Neural cell (in vitro differentiated cells): ENCODE data around the gene OR51G1. TPM values are rescaled to one million over a fixed set of nuclear protein-coding genes. Genes with fewer than 3 reads are reported as not detected.

ENCODE experiments used
- H2AFZ ChIP-seq: fragments of 200-600, 300-800 bp; sonication (generic), shearing (Covaris generic); 2 replicates; pipeline ENCODE4 v1.6.0; 2014; ENCODE audit warnings: low read depth, mild to moderate bottlenecking, antibody characterized with exemption, low read length, moderate library complexity
- H3F3A ChIP-seq: fragments of 200-600 bp; shearing (Covaris generic); 2 replicates; pipeline ENCODE4 v1.6.1; 2016; ENCODE audit warnings: mild to moderate bottlenecking, moderate library complexity, mixed read lengths, antibody characterized with exemption, low read length; ENCODE audit not compliant: insufficient read depth, poor library complexity, severe bottlenecking
- H3K27ac ChIP-seq: fragments of 200-600, 300-800 bp; sonication (generic), shearing (Covaris generic); 2 replicates; pipeline ENCODE4 v1.5.1; 2014; ENCODE audit warnings: mild to moderate bottlenecking, low read length, moderate library complexity
- H3K27me3 ChIP-seq: fragments of 300-800, 200-600 bp; sonication (generic), shearing (Covaris generic); 2 replicates; pipeline ENCODE4 v1.6.0; 2014; ENCODE audit warnings: mild to moderate bottlenecking, low read depth, low read length, moderate library complexity; ENCODE audit not compliant: insufficient read depth
- H3K36me3 ChIP-seq: fragments of 300-800, 200-600 bp; sonication (generic), shearing (Covaris generic); 2 replicates; pipeline ENCODE4 v1.5.1; 2014; ENCODE audit warnings: mild to moderate bottlenecking, antibody characterized with exemption, low read length, moderate library complexity; ENCODE audit not compliant: insufficient read depth
- H3K4me2 ChIP-seq: fragments of 300-800, 200-600 bp; sonication (generic), shearing (Covaris generic); 2 replicates; pipeline ENCODE4 v1.6.0; 2014; ENCODE audit warnings: mild to moderate bottlenecking, low read length
- H3K4me3 ChIP-seq: fragments of 300-800, 200-600 bp; sonication (generic), shearing (Covaris generic); 2 replicates; pipeline ENCODE4 v1.5.1; 2014; ENCODE audit warnings: mild to moderate bottlenecking, low read length, moderate library complexity
- H3K79me2 ChIP-seq: fragments of 200-600 bp; shearing (Covaris generic); replicated peaks from 2 replicates; pipeline ENCODE4 v1.6.0; 2014; ENCODE audit warnings: mild to moderate bottlenecking, low read length, moderate library complexity; ENCODE audit not compliant: insufficient read depth
- H3K9ac ChIP-seq: fragments of 300-800, 200-600 bp; sonication (generic), shearing (Covaris generic); 2 replicates; pipeline ENCODE4 v1.6.1; 2016; ENCODE audit warnings: mild to moderate bottlenecking, low read length, mixed read lengths
- H3K9me2 ChIP-seq: fragments of 200-600 bp; shearing (Covaris generic); 2 replicates; pipeline ENCODE4 v1.6.1; 2016; ENCODE audit warnings: mild to moderate bottlenecking, low read length, mixed read lengths; ENCODE audit not compliant: insufficient read depth
- H3K9me3 ChIP-seq: fragments of 200-600, 300-800 bp; sonication (generic), shearing (Covaris generic); 2 replicates; pipeline ENCODE4 v1.6.1; 2016; ENCODE audit warnings: mild to moderate bottlenecking, mixed run types, low read length, moderate library complexity, mixed read lengths
- H4K20me1 ChIP-seq: fragments of 200-600 bp; shearing (Covaris generic); 2 replicates; pipeline ENCODE4 v1.6.1; 2016; ENCODE audit warnings: mild to moderate bottlenecking, mixed run types; ENCODE audit not compliant: insufficient read depth
- CTCF ChIP-seq: fragments of 450-650 bp; IDR thresholded peaks from 2 replicates; pipeline ENCODE4 v1.5.1; 2014; ENCODE audit warnings: antibody characterized with exemption, mild to moderate bottlenecking, moderate library complexity; ENCODE audit not compliant: poor library complexity, severe bottlenecking
- EP300 ChIP-seq: fragments of 450-650 bp; conservative IDR thresholded peaks from 2 replicates; pipeline ENCODE4 v1.6.1; 2014; ENCODE audit warnings: antibody characterized with exemption, mild to moderate bottlenecking, moderate library complexity; ENCODE audit not compliant: poor library complexity, severe bottlenecking
- EZH2 ChIP-seq: fragments of 200-600, 300-800 bp; shearing (Covaris generic), sonication (generic); IDR thresholded peaks from 2 replicates; pipeline ENCODE4 v1.6.1; 2014; ENCODE audit warnings: antibody characterized with exemption, low read length, borderline replicate concordance, mild to moderate bottlenecking; ENCODE audit not compliant: insufficient read depth, poor library complexity, severe bottlenecking
- MXI1 ChIP-seq: fragments of 450-650 bp; conservative IDR thresholded peaks from 2 replicates; pipeline ENCODE4 v1.6.1; 2014; ENCODE audit warnings: antibody characterized with exemption, mild to moderate bottlenecking; ENCODE audit not compliant: poor library complexity, severe bottlenecking
- POLR2AphosphoS5 ChIP-seq: IDR thresholded peaks from 2 replicates; pipeline ENCODE4 v1.6.1; 2012
- RAD21 ChIP-seq: fragments of 450-650 bp; conservative IDR thresholded peaks from 2 replicates; pipeline ENCODE4 v1.6.1; 2014; ENCODE audit warnings: antibody characterized with exemption, mild to moderate bottlenecking, moderate library complexity
- REST ChIP-seq: IDR thresholded peaks from 2 replicates; pipeline ENCODE4 v1.6.1; 2012; ENCODE audit warnings: borderline replicate concordance
- SMC3 ChIP-seq: fragments of 450-650 bp; conservative IDR thresholded peaks from 2 replicates; pipeline ENCODE4 v1.6.1; 2014; ENCODE audit warnings: antibody characterized with exemption, mild to moderate bottlenecking, moderate library complexity; ENCODE audit not compliant: poor library complexity
- TAF1 ChIP-seq: IDR thresholded peaks from 2 replicates; pipeline ENCODE4 v1.6.1; 2012; ENCODE audit warnings: low read depth
- polyA minus RNA-seq: library from RNA; depleted of rRNA, polyadenylated mRNA; stranded (reverse); fragments of >200 nt; gene quantifications from 2 replicates; pipeline ENCODE4 v1.2.3, GENCODE V29; 2014
- polyA plus RNA-seq: library from polyadenylated mRNA; depleted of rRNA; stranded (reverse); fragments of >200 nt; gene quantifications from 2 replicates; pipeline ENCODE4 v1.2.3, GENCODE V29; 2014

OR51G1 gene
- polyA plus RNA-seq (not detected in 2 replicates), polyA minus RNA-seq (not detected in 2 replicates)

DNA sequence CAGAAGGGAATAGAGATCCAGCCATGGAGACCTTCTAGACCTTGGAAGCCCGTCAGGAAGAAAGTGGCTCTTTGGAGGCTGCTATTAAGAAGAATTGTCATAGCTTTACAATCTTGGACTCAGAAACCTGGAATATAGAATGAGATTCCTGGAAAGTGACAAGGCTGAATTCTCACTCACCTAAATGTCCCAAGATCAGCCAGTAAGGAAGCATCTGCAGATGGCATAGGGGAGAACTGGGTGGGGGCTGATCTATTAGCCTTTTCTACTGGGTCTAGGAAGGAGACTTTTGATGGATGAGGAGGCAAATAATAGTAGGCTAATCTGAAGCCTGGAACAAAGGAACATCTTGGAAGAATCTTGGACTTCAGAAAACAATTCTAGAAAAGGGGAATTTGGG is at the start of gene OR51G1:
Gene OR51G1, minus strand, starts transcription at position 101 of the 400 bp plus-strand sequence. Its CDS starts 0 bp downstream, at position 101.
- Histone ChIP-seq H3K27me3 (no peaks in the 10 kb centered on the region), H3K36me3 (no peaks in the 10 kb centered on the region), H3K27ac (no peak within 1 kb of the TSS), H3F3A (no peaks in the 10 kb centered on the region), H4K20me1 (no peaks in the 10 kb centered on the region), H3K4me3 (no peak within 1 kb of the TSS), H3K9me3 (no peaks in the 10 kb centered on the region), H3K9ac (no peak within 1 kb of the TSS), H3K9me2 (no peaks in the 10 kb centered on the region), H3K4me2 (no peak within 1 kb of the TSS), H3K79me2 (no peaks in the 10 kb centered on the region), H2AFZ (no peak within 1 kb of the TSS)
- no peak for TF ChIP-seq EP300
- TF ChIP-seq EZH2, result no peak
- TF ChIP-seq CTCF, result no peak
- TF ChIP-seq TAF1, result no peak
- TF ChIP-seq RAD21, result no peak
- TF ChIP-seq MXI1, result no peak
- TF ChIP-seq SMC3, result no peak
- no peak for TF ChIP-seq POLR2AphosphoS5
- no peak for TF ChIP-seq REST

- H4K20me1 ChIP-seq, result no peaks in the 10 kb centered on the region
- no peak overlapping the region for H3K4me3 ChIP-seq
- no peaks in the 10 kb centered on the region for H3K9me3 ChIP-seq
- H3K27ac ChIP-seq, result no peak overlapping the region
- no peaks in the 10 kb centered on the region for H3K79me2 ChIP-seq
- TF ChIP-seq TAF1 (no peak), EZH2 (no peak), REST (no peak), SMC3 (no peak), EP300 (no peak), RAD21 (no peak), CTCF (no peak), MXI1 (no peak), POLR2AphosphoS5 (no peak)
- H3K36me3 ChIP-seq, result no peaks in the 10 kb centered on the region
- no peak overlapping the region for H3K4me2 ChIP-seq
- H3K9me2 ChIP-seq, result no peaks in the 10 kb centered on the region
- no peak overlapping the region for H3K9ac ChIP-seq
- H3K27me3 ChIP-seq, result no peaks in the 10 kb centered on the region
- no peak overlapping the region for H2AFZ ChIP-seq
- H3F3A ChIP-seq, result no peaks in the 10 kb centered on the region
Observed at GRCh38 chr11:4962816-4963215, 38.7 kb upstream of the OR51G1 start.
